Kidney capillary endothelial cell (primary cell): ENCODE results near the gene GNAQ.

Source experiments
- DNase-seq: peaks from one replicate; pipeline ENCODE4 v3.0.0-alpha.2; 2018; ENCODE audit warnings: low spot score

GNAQ gene

DNA sequence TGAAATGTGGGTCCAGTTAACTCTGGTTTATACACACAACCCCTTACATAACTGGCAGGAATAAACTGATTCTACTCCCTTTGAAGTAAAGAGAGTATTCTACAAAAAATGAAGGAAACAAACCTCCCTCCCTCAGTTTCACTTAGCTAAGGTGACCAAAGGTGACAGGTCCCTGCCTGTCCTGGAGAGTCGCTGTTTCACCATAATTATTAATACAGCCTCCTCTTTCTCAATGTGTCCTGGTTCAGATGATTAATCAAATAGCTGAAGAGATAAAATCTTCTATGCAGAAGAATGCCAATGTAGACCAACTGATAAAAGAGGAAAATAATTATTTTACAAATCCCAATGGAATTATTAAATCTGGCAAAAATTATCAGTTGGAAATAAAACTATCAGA lies 219.8 kb downstream of the GNAQ start:
- no peak for DNase-seq

DNA sequence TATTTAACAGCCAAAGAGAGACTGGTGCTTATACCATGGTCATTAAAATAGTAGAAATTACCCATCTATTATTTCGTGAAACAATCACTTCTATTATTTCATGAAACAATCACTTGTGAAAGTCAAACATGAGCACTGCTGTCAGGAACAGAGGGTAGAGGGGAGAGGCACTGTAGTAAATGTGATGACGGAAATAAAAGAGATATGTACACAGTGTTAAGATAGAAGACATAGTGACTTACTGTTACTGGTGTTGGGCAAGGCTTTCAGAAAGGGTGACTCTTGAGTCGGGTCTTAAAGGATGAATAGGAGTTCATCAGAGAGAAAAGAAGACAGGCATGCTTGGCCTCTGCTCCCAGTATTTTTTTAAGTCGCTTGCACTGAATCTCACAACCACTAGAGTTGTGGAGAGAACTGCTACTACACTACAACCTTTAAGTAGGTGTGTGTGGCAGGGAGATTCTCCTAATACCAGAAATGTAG lies 220.9 kb downstream of the GNAQ start:
- no peak for DNase-seq

DNA sequence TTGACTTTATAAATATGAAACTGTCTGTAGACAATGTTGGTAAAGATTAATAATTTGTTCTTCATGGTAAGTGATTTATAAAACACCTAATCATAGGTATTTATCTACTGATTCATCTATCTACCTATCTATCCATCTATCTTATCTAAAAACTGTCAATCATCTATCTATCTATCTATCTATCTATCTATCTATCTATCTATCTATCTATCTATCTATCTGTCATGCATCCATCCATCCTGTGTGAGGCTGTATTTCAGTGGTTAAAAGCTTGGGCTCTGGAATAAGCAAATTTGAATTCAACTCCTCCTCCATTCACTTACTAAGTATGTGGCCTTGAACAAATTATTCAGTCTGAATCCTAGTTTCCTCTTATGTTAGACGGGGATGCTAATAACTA lies 221.6 kb downstream of the GNAQ start:
- DNase-seq: no peak

DNA sequence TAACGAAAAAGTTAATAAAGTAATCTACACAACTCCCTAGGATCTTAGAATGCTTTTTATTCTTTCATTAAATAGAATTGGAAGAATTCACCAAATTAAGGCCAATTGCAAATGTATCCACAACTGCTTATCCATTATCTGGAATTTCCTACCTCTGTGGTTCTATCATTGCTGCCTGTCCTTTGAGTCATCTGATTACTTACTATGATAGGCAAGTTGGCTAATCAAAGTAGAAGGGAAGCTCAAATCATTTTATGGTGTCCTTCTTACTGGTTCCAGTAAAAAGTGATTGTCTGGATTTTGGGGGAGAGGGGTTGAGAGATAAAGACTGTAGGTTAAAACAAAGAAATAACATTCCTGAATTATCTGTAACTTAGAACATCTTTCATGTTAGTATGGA lies 222.1 kb downstream of the GNAQ start:
- DNase-seq: no peak

DNA sequence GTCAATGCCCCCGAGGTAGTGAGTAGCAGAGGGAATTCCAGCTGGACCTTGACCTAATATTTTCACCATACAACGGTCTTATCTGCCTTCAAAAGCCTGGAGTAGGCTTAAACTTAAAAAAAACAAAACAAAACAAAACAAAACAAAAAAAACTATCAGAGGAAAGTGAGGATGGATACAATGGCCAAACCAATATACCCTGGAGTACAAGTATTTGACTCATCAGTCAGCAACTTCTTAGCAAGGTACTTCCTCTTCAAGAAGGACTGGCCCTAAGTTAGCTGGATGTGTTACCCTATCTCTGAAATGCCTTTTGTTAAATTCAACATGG lies 222.9 kb downstream of the GNAQ start:
- peak; percentile 21 for DNase-seq

DNA sequence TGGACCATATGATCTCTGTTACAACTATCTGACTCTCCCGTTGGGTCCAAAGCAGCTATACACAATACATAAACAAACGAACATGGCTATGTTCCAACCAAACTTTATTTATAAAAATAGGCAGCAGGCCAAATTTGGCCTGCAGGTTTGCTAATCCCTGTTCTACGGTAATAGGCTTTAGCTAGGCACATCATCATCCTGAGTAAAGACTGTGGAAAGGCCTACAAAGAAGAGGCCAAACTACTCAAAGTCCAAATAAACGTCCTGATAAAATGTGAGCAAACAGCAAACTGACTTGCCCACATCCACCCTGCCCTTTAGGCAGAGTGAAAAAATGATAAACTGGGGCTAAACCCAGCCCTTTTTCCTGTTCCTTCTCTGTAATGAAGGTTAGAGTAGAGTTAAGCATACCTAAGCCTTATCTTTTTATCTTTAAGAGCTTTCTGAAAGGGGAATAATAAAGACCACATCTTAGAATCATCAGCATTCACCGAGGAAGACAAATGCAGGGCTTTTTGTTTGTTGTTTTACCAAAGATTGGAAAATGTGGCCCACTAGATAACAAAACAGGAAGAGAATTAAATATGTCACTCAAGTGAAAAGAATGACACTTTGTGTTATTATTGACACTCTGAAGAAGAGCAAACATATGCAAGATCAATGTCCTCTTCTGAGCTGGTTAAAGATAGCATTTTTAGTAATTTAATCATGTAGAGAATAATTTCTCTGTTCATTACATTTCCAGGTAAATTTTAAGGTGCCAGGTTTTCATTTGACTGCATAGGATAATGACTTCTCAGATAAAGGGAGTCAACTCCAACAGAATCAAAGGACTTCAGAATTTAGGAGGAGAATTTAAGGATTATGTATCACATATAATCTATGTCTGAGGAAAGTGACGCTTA lies 223.5 kb downstream of the GNAQ start:
- DNase-seq: no peak

DNA sequence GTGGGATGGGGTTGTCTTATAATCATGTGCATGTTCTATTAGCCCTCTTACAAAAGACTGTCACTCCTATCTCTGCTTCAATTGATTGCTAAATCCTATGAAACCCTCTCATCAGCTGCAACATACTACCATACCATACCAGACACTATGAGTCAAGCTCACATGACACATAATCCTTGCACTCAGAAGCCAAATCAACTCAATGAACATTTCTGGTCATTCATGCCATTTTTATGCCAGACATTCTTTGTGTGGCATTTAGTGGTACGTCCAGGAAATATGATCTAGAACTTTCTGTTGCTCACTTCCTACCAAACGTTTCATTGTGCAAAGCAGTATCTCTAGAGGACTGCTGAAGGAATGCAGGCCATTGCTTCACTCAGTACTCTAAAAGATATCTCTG lies 224.3 kb downstream of the GNAQ start:
- DNase-seq: peak; percentile 98

DNA sequence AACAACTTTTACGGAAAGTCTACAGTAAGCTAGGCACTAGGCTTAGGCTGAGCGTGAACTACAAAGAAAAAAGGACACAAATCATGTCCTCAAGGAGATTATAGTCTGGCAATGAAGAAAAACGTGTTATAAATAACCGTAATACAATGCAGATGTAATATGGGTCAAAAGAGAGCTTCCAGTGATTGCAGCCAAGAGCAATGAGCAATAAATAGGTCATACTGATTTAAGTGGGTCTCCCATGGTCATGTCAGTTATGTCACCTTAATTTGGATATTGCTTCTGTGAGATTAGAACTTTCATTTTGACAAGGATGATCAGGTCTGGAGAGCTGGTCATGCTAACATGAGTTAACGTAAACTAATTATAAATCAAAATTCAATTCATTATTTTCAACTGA lies 224.9 kb downstream of the GNAQ start:
- DNase-seq: no peak

DNA sequence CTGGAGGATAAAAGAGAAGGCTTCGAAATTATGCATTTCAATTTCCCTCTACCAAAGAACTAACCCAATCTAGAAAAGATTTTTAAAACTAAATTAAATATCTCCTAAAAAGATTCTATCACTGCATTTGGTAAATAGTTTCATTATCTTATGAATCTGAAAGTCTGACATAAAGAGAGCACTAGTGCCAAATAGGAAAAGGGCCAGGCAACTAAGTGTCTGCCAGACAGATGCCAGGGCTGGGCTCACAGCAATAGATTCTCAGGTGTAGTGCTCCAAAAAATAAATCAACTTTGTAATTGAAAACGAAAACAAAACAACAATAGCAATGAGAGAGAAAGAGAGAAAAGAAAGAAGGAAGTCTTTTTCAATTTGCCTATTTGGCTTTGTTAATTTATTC lies 225.8 kb downstream of the GNAQ start:
- no peak for DNase-seq

DNA sequence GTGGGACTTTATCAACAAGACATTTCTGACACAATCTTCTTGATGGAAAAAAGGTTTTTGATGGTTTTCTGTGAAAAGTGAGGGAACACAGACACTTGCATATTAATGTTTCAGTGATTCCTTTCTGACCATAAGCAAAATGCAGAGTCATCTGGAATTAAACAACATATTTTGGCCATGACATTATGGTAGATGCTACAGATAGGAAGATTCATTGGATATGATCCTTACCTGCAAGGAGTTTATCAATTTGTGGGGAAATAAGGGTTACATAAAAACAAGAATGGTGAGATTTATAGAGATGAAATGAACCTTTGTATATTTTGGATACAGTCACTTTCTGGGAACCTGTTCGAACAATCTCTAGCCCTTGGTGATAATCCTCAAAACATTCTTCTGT lies 228.2 kb downstream of the GNAQ start:
- DNase-seq: no peak

DNA sequence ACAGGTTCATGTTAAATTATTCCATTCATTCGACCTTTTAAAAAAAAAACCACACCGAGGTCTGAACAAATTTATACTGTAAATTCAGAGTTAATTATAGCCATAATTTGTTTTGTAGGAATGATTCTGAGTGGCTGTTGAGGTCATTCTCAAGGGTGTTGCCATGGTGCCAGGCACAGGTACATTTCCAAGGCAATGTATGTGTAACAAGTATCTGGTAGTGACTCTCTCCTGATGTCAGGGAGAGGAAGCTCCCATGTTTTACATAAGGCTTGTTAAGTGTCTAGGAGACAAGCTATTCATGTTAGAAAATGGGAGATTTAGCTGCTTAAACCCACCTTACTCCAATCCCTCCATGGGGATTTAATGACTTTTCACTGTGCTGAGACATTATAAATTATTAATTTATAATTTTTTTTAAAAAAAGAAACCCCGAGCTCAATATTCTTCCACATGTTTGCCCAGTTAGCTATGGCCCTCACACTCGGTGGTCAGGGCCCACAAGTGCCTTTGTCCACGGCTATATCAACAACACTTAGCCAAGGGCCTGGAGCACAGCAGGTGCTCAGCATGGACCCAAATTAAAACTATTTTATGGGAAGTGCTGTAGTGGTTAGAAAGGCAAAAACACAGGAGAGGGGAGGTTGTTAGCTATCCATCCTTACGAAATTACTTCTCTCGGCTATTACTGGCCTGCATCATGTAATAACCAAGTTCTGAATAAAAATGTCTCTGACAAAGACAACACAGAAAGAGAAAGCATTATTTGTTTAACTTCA lies 228.9 kb downstream of the GNAQ start:
- DNase-seq: no peak

DNA sequence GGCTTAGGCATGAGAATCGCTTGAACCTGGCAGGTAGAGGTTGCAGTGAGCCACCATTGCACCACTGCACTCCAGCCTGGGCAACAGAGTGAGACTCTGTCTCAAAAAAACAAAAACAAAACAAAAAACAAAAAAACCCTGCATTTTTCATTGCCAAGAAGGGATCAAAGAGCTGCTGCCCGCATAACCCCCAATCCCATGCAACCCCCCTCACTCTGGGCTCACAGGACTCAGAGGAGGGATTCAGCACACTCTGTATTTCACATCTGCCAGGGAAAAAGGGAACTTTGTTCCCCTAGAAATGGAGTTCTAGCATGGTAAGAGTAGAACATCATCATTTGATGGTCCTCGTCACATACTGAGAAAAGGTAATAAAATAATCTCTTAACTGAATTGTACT lies 229.5 kb downstream of the GNAQ start:
- DNase-seq: no peak

DNA sequence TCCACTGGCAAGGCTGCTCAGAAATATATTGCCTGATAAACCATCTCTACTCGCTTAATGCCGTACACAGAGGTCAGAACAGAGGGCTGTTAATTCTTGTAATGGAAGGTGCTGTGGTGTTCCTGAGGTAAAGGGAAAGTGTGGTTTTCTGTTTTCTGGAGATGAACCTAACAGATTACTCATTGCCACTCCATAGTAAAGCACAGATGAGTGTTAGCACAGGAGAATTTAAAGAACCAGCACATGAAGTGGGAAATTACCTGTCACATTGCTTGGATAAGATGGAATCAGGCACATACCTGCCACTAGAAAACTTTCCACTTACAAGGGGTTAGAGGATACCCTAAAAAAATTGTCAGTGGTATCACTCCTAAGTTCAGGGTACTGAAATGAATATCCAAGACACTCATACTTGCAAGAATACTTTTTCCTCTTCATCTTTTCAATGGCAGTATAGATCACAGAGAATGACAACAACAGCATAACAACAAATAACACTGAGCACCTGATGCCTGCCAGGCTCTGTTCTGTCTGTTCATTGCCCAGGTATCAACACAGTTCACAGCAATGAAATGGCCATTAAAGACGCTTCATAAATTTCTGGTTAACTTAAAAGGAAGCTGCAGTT lies 230.6 kb downstream of the GNAQ start:
- no peak for DNase-seq

DNA sequence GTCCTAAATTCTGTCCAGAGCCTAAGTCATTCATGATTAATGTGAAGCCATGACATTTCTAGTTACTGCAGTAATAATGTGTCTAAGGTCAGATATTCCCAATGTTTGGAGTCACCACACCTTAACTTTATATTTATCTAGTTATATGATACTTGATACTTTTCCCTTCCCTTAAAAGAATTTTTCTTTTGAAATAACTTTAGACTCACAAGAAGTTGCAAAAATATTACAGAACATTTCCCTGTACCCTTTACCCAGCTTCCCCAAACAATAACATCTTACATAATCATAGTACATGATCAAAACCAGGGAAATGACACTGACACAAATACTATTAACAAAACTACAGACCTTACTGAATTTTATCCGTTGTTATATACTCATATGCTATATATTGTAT lies 233.5 kb downstream of the GNAQ start:
- DNase-seq: no peak

DNA sequence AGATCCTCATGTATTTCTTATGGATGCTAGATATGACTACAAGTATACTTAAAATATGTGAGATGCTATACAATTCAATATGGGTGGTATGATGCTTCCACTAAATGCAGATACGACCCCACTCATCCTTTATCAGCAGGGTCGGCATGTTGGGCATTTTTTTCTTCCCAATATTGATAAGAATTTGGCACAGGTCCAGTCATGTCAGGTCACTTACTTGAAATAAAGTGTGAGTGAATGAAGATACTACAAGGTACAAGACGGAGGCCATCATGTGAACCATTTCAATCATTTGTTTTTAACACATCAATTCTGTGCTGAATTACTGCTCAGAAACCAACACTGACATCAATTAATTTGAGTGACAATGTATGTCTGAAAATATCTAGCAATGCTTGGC lies 236.6 kb downstream of the GNAQ start:
- no peak for DNase-seq

DNA sequence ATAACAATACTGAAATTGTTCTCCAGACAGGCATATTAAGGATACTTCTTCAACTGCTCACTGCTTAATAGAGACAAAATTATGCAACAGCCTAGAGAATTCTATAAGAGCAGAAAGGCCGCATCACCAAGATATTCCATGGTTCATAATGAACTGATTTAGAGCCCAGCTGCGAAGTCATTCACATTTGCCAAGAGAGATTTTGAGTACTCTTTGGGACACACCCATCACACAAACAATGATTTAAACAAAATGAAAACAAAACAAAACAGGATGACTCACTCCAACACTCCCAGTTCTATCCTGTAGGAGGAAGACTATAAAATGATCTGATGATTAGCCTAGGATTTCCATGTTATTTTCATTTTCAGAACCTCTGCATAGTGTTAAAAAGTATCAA lies 237.8 kb downstream of the GNAQ start:
- peak; percentile 75 for DNase-seq

DNA sequence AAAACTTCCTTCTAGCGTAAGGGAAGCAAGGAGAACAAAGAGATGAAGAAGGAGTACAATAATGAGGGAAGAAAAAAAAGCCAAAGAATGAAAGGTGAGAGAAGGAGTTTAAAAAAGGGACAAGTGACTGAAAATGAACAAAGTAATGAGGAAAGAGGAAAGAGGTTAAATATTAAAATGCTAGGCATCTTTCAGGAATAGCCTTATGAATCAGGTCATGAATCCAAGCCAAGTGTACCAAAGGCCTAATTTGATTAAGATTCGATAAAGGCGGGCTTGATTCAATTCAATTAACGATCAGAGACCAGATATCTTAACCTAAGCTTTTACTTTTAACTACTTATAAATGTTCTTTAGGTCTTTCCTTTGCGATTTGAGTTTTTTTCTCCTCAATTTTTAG lies 241.7 kb downstream of the GNAQ start:
- no peak for DNase-seq

DNA sequence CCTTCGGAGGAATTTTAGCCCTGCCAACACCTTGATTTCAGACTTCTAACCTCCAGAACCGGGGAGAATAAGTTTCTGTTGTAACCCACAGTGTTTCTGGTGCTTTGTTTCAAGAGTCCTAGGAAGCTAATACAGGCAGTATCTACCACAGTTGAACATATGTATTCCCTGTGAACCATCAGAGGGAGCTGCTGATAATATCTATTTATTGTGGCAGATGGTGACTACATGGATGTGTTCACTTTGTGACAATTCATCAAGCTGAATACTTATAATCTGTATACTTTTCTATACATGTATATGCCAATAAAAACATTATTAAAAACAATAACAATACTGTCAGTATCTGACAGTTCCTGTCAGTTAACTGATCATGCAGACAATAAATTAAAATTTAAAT lies 246.3 kb downstream of the GNAQ start:
- no peak for DNase-seq

DNA sequence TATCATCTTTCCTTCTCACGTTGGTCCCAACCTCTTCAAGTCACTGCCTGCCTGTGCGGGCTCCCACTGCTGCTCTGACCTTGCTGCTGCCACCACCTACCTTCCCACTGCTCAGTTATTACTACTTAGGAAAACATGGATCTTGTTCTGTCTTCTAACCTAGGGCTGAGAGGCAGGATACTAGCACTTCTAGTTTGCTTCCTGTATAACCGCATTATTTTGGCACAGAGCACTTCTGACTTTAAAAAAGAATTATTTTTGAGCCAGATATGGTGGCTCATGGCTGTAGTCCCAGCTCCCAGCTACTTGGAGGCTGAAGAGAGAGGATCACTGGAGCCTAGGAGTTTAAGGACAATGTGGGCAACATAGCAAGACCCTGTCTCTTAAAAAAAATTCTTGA lies 248.1 kb downstream of the GNAQ start:
- no peak for DNase-seq

DNA sequence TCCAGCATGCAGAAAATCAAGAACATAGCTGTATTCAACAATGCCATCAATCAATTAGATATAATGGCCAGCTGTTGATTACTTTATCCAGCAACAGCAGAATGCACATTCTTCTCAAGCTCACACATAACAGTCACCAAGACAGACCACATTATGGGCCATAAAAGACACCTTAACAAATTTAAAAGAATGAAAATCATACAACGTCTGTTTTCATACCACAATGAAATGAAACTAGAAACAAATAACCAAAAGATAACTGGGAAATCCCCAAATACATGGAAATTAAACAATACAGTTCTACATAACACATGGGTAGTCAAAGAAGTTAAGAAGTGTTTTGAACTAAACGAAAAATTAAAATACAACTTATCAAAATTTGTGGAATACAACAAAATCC lies 252.6 kb downstream of the GNAQ start:
- DNase-seq: no peak

DNA sequence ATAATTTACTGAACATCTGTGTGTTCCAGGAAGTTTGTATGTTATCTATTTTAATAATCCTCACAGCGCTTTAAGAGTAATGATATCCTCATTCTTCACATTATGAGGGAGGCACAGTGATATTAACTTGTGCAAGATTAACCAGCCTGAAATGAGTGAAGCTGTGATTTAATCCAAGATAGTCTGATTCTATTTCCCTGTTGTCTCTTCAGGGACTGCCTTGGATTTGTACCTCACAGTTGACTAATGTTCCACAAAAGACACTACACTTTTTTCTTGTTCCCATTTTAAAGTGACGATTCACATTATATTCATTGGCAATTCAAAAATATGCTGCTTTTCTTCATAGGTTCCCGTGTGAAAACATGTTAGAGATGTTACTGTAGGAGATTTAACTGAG lies 258.2 kb downstream of the GNAQ start:
- no peak for DNase-seq

DNA sequence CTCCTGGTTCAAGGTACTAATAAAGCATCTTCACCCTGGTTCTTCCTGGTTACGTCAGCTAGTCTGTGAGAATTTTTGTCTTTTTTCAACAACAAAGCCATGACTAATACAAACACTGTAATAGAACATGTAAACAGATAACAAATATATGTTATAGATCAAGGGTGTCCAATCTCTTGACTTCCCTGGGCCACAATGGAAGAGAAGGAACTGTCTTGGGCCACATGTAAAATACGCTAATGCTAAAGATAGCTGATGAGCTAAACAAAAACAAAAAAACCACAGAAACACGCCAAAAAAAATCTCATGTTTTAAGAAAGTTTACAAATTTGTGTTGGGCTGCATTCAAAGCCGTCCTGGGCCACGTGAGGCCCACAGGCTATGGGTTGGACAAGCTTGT lies 259.0 kb downstream of the GNAQ start:
- DNase-seq: no peak

DNA sequence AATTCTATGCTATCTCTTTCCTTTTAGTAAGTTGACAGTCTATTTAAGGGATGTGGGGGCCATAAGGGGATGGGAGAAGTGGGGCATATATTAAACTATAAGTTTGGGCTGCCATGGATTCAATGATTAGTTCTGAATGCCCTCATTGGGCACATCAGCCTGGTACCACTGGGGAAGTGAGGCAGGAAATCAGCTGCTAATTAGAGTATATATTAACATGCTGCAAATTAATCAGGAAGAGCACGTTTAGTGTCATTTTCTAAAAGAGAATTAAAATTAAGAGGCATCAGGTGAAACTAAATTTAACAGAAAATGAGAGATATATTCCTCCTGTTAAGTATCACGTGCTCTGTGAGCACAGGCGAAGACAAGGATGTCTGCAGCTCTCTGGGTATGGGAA lies 260.4 kb downstream of the GNAQ start:
- no peak for DNase-seq
